Measurements from ENCODE around the gene ROR1.

Gene ROR1

GRCh38 chr1:63946866-63947491 is 173.2 kb downstream of the ROR1 start:
- DNase-seq: no peak

- no peak for DNase-seq
These were observed 174.1 kb downstream of the ROR1 start for GRCh38 chr1:63947904-63948303.

- no peak for DNase-seq
These were observed 176.2 kb downstream of the ROR1 start for GRCh38 chr1:63950023-63950422.

GRCh38 chr1:63951059-63951946 is 177.5 kb downstream of the ROR1 start:
- DNase-seq: no peak

GRCh38 chr1:63954187-63954586 is 180.4 kb downstream of the ROR1 start:
- no peak for DNase-seq

- DNase-seq: no peak
These were observed 181.7 kb downstream of the ROR1 start for GRCh38 chr1:63955370-63956145.

GRCh38 chr1:63958556-63958955 is 184.7 kb downstream of the ROR1 start:
- DNase-seq: no peak

- no peak for DNase-seq
These were observed 186.5 kb downstream of the ROR1 start for GRCh38 chr1:63960326-63960725.

- no peak for DNase-seq
These were observed 192.2 kb downstream of the ROR1 start for GRCh38 chr1:63966016-63966415.

GRCh38 chr1:63967901-63968300 is 194.1 kb downstream of the ROR1 start:
- no peak for DNase-seq

- DNase-seq: no peak
These were observed 195.0 kb downstream of the ROR1 start for GRCh38 chr1:63968663-63969440.

GRCh38 chr1:63969441-63969901 is 195.7 kb downstream of the ROR1 start:
- no peak for DNase-seq

- DNase-seq: no peak
These were observed 197.7 kb downstream of the ROR1 start for GRCh38 chr1:63971557-63971956.

GRCh38 chr1:63973005-63973419 is 199.2 kb downstream of the ROR1 start:
- DNase-seq: no peak

- no peak for DNase-seq
These were observed 201.1 kb downstream of the ROR1 start for GRCh38 chr1:63974966-63975365.

GRCh38 chr1:63975481-63975880 is 201.7 kb downstream of the ROR1 start:
- DNase-seq: no peak

GRCh38 chr1:63976006-63976405 is 202.2 kb downstream of the ROR1 start:
- DNase-seq: no peak

- DNase-seq: no peak
These were observed 203.6 kb downstream of the ROR1 start for GRCh38 chr1:63977466-63977865.

GRCh38 chr1:63980740-63981407 is 207.1 kb downstream of the ROR1 start:
- DNase-seq: no peak

GRCh38 chr1:63981408-63981773 is 207.6 kb downstream of the ROR1 start:
- no peak for DNase-seq

- DNase-seq: no peak
These were observed 208.4 kb downstream of the ROR1 start for GRCh38 chr1:63982201-63982600.
